GM23338 (cell line): ENCODE results near the gene ATP5ME. TPM values are rescaled to one million over a fixed set of nuclear protein-coding genes. Genes with fewer than 3 reads are reported as not detected.

Source experiments
- ATAC-seq: fragments of 200-7000 bp; cut with Tn5 transposase; 3 replicates; pipeline ENCODE4 v1.9.1; 2020
- DNase-seq: peaks from one replicate; pipeline ENCODE4 v3.0.0-alpha.2; 2015; ENCODE audit warnings: low spot score
- H2AFZ ChIP-seq: fragments of 200-600 bp; sonication (generic); 2 replicates; pipeline ENCODE4 v1.8.0; 2016; ENCODE audit warnings: antibody characterized with exemption, mild to moderate bottlenecking, moderate library complexity
- H3F3A ChIP-seq: fragments of 200-600 bp; sonication (generic); replicated peaks from 2 replicates; pipeline ENCODE4 v1.8.0; 2017; ENCODE audit warnings: antibody characterized with exemption, mixed run types, low read depth
- H3K27ac ChIP-seq: fragments of 200-600 bp; sonication (generic); 2 replicates; pipeline ENCODE4 v1.6.1; 2016; ENCODE audit warnings: low read depth
- H3K27me3 ChIP-seq: fragments of 200-600 bp; sonication (generic); 2 replicates; pipeline ENCODE4 v1.8.0; 2016; ENCODE audit warnings: mild to moderate bottlenecking, mixed run types, moderate library complexity; ENCODE audit not compliant: insufficient read depth
- H3K36me3 ChIP-seq: fragments of 200-600 bp; sonication (generic); 2 replicates; pipeline ENCODE4 v1.8.0; 2016; ENCODE audit warnings: mild to moderate bottlenecking; ENCODE audit not compliant: insufficient read depth
- H3K4me1 ChIP-seq: fragments of 200-600 bp; sonication (generic); 2 replicates; pipeline ENCODE4 v1.8.0; 2016; ENCODE audit warnings: mild to moderate bottlenecking, moderate library complexity; ENCODE audit not compliant: insufficient read depth
- H3K4me2 ChIP-seq: fragments of 200-600 bp; sonication (generic); 2 replicates; pipeline ENCODE4 v1.7.1; 2017; ENCODE audit warnings: mixed run types
- H3K4me3 ChIP-seq: fragments of 200-600 bp; sonication (generic); 2 replicates; pipeline ENCODE4 v1.6.1; 2016; ENCODE audit warnings: mixed run types
- H3K79me2 ChIP-seq: fragments of 200-600 bp; sonication (generic); replicated peaks from 2 replicates; pipeline ENCODE4 v1.8.0; 2017; ENCODE audit warnings: mild to moderate bottlenecking; ENCODE audit not compliant: insufficient read depth
- H3K9me2 ChIP-seq: fragments of 200-600 bp; sonication (generic); 2 replicates; pipeline ENCODE4 v1.8.0; 2017; ENCODE audit not compliant: insufficient read depth
- H4K20me1 ChIP-seq: fragments of 200-600 bp; sonication (generic); replicated peaks from 2 replicates; pipeline ENCODE4 v1.8.0; 2017; ENCODE audit warnings: mild to moderate bottlenecking; ENCODE audit not compliant: insufficient read depth
- H3K27ac Mint-ChIP-seq: 2 replicates; pipeline ENCODE4 v1.8.0; 2020; ENCODE audit warnings: inconsistent platforms, mild to moderate bottlenecking, moderate library complexity, mixed read lengths
- H3K27me3 Mint-ChIP-seq: 3 replicates; pipeline ENCODE4 v1.8.0; 2022; ENCODE audit warnings: low read depth, mild to moderate bottlenecking, moderate library complexity, mixed read lengths, inconsistent platforms; ENCODE audit not compliant: insufficient read depth, poor library complexity
- H3K36me3 Mint-ChIP-seq: 3 replicates; pipeline ENCODE4 v1.8.0; 2021; ENCODE audit warnings: low read depth, mild to moderate bottlenecking, inconsistent platforms, moderate library complexity, mixed read lengths
- H3K4me1 Mint-ChIP-seq: 3 replicates; pipeline ENCODE4 v1.8.0; 2020; ENCODE audit warnings: mild to moderate bottlenecking, inconsistent platforms, mixed read lengths
- H3K4me3 Mint-ChIP-seq: 3 replicates; pipeline ENCODE4 v1.8.0; 2021; ENCODE audit warnings: moderate library complexity, mild to moderate bottlenecking, inconsistent platforms, mixed read lengths
- H3K9me3 Mint-ChIP-seq: 3 replicates; pipeline ENCODE4 v1.8.0; 2020; ENCODE audit warnings: moderate library complexity, mild to moderate bottlenecking, inconsistent platforms, mixed read lengths
- CREB1 ChIP-seq: fragments of 250-450 bp; sonication (Bioruptor Pico); IDR thresholded peaks from 2 replicates; pipeline ENCODE4 v1.5.0; 2020; ENCODE audit warnings: low read depth, mild to moderate bottlenecking, moderate library complexity
- EZH2 ChIP-seq: fragments of 200-600 bp; sonication (generic); IDR thresholded peaks from one replicate; pipeline ENCODE4 v1.8.0; 2017; ENCODE audit warnings: antibody characterized with exemption, mild to moderate bottlenecking, low read depth; ENCODE audit not compliant: unreplicated experiment
- EZH2phosphoT487 ChIP-seq: fragments of 200-600 bp; sonication (generic); IDR thresholded peaks from one replicate; pipeline ENCODE4 v1.8.1; 2018; ENCODE audit warnings: antibody characterized with exemption; ENCODE audit not compliant: unreplicated experiment
- JUNB ChIP-seq: IDR thresholded peaks from one replicate; pipeline ENCODE4 v1.6.1; 2016; ENCODE audit warnings: antibody characterized with exemption; ENCODE audit not compliant: unreplicated experiment
- NANOG ChIP-seq: IDR thresholded peaks from 2 replicates; pipeline ENCODE4 v1.6.1; 2016; ENCODE audit warnings: antibody characterized with exemption, borderline replicate concordance
- POLR2AphosphoS5 ChIP-seq: IDR thresholded peaks from 2 replicates; pipeline ENCODE4 v1.6.1; 2016; ENCODE audit warnings: antibody characterized with exemption, low read depth
- STAT1 ChIP-seq: IDR thresholded peaks from one replicate; pipeline ENCODE4 v1.6.1; 2016; ENCODE audit warnings: antibody characterized with exemption; ENCODE audit not compliant: unreplicated experiment
- ZNF114 ChIP-seq: fragments of 250-450 bp; sonication (Bioruptor Pico); IDR thresholded peaks from 2 replicates; pipeline ENCODE4 v1.5.0; 2020; ENCODE audit warnings: mild to moderate bottlenecking, moderate library complexity
- ZNF331 ChIP-seq: fragments of 250-450 bp; sonication (Bioruptor Pico); IDR thresholded peaks from 2 replicates; pipeline ENCODE4 v1.5.0; 2020; ENCODE audit warnings: low read depth, mild to moderate bottlenecking, moderate library complexity
- polyA plus RNA-seq: library from polyadenylated mRNA; unstranded; fragments of >200 nt; fragmentation: Nextera tagmentation; extraction: Ambion mirVana; gene quantifications from 2 replicates; pipeline ENCODE4 v1.2.1, GENCODE V29; 2016
- total RNA-seq: library from RNA; depleted of rRNA; stranded (reverse); fragments of >200 nt; shearing (Covaris generic); gene quantifications from 2 replicates; pipeline ENCODE4 v1.2.3, GENCODE V29; 2014
- TF ChIP-seq, protein P1 (sequence below), 2 experiments: fragments of 200-600 bp in 1 of 2; sonication (generic) in 1 of 2; conservative IDR thresholded peaks; 2 replicates each; pipeline versions ENCODE4 v1.5.1 to v1.6.1; 2016 to 2017; ENCODE audit warnings: antibody characterized with exemption in 2 of 2, low read depth in 2 of 2, mild to moderate bottlenecking in 2 of 2, moderate library complexity in 1 of 2
- TF ChIP-seq, protein P2 (sequence below): IDR thresholded peaks from one replicate; pipeline ENCODE4 v1.6.1; 2018; ENCODE audit warnings: antibody characterized with exemption; ENCODE audit not compliant: unreplicated experiment
- TF ChIP-seq, protein P3 (sequence below): fragments of 250-450 bp; sonication (Bioruptor Pico); IDR thresholded peaks from 2 replicates; pipeline ENCODE4 v1.5.0; 2020; ENCODE audit warnings: mild to moderate bottlenecking, moderate library complexity
- TF ChIP-seq, protein P4 (sequence below): IDR thresholded peaks from 2 replicates; pipeline ENCODE4 v1.6.1; 2016; ENCODE audit warnings: antibody characterized with exemption

The ATP5ME gene
- total and polyA plus RNA-seq, 2 experiments from 2014 or later, result 60.5 to 2,021 TPM

DNA sequence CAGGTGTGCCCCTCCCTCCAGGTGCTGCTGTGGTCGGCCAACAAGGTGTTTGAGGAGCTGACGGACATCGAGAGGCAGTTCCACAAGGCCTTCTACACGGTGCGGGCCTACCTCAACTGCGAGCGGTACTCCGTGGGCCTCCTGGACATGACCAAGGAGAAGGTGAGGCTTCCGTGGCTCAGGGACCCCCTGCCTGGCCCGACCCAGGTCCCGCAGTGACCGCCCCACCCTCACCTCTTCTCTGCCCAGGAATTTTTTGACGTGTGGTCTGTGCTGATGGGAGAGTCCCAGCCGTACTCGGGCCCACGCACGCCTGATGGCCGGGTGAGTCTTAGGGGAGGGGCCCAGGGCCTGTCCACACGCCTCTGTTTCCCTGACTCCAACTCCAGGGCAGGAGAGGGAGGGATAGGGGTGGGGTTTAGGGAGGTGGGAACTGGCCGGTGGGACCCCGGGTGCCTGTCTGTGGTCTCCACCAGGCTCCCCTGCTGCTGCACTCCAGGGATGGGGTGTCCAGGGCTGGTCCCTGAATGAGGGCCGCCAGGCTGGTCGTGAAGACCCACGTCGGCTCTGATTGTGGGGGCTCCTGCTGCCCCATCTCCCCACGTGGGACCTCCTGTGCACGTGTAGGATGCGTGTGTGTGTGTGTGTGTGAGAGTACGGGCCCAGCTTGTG, 20.1 kb downstream of the ATP5ME start:
- no peaks in the 10 kb centered on the region for H3K4me1 ChIP-seq
- Mint-ChIP-seq H3K4me3 (no peak overlapping the region), H3K4me1 (peaks cover 2% of the 10 kb centered on the region; the same call in 2 of the 3 replicates), H3K36me3 (no peaks in the 10 kb centered on the region; the same call in 2 of the 3 replicates), H3K9me3 (no peaks in the 10 kb centered on the region), H3K27ac (no peak overlapping the region), H3K27me3 (peaks cover 15% of the 10 kb centered on the region)
- ATAC-seq (no peak), DNase-seq (no peak)
- H3K4me2 ChIP-seq, result no peak overlapping the region
- TF ChIP-seq, protein P1, sequence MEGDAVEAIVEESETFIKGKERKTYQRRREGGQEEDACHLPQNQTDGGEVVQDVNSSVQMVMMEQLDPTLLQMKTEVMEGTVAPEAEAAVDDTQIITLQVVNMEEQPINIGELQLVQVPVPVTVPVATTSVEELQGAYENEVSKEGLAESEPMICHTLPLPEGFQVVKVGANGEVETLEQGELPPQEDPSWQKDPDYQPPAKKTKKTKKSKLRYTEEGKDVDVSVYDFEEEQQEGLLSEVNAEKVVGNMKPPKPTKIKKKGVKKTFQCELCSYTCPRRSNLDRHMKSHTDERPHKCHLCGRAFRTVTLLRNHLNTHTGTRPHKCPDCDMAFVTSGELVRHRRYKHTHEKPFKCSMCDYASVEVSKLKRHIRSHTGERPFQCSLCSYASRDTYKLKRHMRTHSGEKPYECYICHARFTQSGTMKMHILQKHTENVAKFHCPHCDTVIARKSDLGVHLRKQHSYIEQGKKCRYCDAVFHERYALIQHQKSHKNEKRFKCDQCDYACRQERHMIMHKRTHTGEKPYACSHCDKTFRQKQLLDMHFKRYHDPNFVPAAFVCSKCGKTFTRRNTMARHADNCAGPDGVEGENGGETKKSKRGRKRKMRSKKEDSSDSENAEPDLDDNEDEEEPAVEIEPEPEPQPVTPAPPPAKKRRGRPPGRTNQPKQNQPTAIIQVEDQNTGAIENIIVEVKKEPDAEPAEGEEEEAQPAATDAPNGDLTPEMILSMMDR (conservative IDR thresholded peaks at IDR 0.05; ENCODE audit: low read depth in 2 of 2), result no peak
- TF ChIP-seq EZH2phosphoT487 (no peak), EZH2 (no peak), POLR2AphosphoS5 (no peak), NANOG (no peak), ZNF114 (CRISPR knock-in tag) (no peak), ZNF331 (no peak), STAT1 (no peak), JUNB (no peak), CREB1 (CRISPR knock-in tag) (no peak)
- TF ChIP-seq, protein P2, sequence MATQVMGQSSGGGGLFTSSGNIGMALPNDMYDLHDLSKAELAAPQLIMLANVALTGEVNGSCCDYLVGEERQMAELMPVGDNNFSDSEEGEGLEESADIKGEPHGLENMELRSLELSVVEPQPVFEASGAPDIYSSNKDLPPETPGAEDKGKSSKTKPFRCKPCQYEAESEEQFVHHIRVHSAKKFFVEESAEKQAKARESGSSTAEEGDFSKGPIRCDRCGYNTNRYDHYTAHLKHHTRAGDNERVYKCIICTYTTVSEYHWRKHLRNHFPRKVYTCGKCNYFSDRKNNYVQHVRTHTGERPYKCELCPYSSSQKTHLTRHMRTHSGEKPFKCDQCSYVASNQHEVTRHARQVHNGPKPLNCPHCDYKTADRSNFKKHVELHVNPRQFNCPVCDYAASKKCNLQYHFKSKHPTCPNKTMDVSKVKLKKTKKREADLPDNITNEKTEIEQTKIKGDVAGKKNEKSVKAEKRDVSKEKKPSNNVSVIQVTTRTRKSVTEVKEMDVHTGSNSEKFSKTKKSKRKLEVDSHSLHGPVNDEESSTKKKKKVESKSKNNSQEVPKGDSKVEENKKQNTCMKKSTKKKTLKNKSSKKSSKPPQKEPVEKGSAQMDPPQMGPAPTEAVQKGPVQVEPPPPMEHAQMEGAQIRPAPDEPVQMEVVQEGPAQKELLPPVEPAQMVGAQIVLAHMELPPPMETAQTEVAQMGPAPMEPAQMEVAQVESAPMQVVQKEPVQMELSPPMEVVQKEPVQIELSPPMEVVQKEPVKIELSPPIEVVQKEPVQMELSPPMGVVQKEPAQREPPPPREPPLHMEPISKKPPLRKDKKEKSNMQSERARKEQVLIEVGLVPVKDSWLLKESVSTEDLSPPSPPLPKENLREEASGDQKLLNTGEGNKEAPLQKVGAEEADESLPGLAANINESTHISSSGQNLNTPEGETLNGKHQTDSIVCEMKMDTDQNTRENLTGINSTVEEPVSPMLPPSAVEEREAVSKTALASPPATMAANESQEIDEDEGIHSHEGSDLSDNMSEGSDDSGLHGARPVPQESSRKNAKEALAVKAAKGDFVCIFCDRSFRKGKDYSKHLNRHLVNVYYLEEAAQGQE, result no peak
- TF ChIP-seq, protein P3, sequence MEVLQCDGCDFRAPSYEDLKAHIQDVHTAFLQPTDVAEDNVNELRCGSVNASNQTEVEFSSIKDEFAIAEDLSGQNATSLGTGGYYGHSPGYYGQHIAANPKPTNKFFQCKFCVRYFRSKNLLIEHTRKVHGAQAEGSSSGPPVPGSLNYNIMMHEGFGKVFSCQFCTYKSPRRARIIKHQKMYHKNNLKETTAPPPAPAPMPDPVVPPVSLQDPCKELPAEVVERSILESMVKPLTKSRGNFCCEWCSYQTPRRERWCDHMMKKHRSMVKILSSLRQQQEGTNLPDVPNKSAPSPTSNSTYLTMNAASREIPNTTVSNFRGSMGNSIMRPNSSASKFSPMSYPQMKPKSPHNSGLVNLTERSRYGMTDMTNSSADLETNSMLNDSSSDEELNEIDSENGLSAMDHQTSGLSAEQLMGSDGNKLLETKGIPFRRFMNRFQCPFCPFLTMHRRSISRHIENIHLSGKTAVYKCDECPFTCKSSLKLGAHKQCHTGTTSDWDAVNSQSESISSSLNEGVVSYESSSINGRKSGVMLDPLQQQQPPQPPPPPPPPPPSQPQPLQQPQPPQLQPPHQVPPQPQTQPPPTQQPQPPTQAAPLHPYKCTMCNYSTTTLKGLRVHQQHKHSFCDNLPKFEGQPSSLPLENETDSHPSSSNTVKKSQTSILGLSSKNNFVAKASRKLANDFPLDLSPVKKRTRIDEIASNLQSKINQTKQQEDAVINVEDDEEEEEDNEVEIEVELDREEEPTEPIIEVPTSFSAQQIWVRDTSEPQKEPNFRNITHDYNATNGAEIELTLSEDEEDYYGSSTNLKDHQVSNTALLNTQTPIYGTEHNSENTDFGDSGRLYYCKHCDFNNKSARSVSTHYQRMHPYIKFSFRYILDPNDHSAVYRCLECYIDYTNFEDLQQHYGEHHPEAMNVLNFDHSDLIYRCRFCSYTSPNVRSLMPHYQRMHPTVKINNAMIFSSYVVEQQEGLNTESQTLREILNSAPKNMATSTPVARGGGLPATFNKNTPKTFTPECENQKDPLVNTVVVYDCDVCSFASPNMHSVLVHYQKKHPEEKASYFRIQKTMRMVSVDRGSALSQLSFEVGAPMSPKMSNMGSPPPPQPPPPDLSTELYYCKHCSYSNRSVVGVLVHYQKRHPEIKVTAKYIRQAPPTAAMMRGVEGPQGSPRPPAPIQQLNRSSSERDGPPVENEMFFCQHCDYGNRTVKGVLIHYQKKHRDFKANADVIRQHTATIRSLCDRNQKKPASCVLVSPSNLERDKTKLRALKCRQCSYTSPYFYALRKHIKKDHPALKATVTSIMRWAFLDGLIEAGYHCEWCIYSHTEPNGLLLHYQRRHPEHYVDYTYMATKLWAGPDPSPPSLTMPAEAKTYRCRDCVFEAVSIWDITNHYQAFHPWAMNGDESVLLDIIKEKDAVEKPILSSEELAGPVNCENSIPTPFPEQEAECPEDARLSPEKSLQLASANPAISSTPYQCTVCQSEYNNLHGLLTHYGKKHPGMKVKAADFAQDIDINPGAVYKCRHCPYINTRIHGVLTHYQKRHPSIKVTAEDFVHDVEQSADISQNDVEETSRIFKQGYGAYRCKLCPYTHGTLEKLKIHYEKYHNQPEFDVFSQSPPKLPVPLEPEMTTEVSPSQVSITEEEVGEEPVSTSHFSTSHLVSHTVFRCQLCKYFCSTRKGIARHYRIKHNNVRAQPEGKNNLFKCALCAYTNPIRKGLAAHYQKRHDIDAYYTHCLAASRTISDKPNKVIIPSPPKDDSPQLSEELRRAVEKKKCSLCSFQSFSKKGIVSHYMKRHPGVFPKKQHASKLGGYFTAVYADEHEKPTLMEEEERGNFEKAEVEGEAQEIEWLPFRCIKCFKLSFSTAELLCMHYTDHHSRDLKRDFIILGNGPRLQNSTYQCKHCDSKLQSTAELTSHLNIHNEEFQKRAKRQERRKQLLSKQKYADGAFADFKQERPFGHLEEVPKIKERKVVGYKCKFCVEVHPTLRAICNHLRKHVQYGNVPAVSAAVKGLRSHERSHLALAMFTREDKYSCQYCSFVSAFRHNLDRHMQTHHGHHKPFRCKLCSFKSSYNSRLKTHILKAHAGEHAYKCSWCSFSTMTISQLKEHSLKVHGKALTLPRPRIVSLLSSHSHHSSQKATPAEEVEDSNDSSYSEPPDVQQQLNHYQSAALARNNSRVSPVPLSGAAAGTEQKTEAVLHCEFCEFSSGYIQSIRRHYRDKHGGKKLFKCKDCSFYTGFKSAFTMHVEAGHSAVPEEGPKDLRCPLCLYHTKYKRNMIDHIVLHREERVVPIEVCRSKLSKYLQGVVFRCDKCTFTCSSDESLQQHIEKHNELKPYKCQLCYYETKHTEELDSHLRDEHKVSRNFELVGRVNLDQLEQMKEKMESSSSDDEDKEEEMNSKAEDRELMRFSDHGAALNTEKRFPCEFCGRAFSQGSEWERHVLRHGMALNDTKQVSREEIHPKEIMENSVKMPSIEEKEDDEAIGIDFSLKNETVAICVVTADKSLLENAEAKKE, result no peak
- TF ChIP-seq, protein P4, sequence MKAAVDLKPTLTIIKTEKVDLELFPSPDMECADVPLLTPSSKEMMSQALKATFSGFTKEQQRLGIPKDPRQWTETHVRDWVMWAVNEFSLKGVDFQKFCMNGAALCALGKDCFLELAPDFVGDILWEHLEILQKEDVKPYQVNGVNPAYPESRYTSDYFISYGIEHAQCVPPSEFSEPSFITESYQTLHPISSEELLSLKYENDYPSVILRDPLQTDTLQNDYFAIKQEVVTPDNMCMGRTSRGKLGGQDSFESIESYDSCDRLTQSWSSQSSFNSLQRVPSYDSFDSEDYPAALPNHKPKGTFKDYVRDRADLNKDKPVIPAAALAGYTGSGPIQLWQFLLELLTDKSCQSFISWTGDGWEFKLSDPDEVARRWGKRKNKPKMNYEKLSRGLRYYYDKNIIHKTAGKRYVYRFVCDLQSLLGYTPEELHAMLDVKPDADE, result no peak
- no peak overlapping the region for H2AFZ ChIP-seq
- H3F3A ChIP-seq, result no peaks in the 10 kb centered on the region
- no peaks in the 10 kb centered on the region for H4K20me1 ChIP-seq
- H3K36me3 ChIP-seq, result no peaks in the 10 kb centered on the region
- no peak overlapping the region for H3K4me3 ChIP-seq
- no peaks in the 10 kb centered on the region for H3K79me2 ChIP-seq
- no peaks in the 10 kb centered on the region for H3K9me2 ChIP-seq
- H3K27ac ChIP-seq, result no peak overlapping the region
- H3K27me3 ChIP-seq, result no peaks in the 10 kb centered on the region
